Epithelial cell of esophagus (primary cell): ENCODE results near the gene RAB3B.

Experiments used
- DNase-seq: peaks from one replicate; pipeline ENCODE4 v3.0.0; 2010; ENCODE audit warnings: low read depth
- H3K4me3 ChIP-seq: 2 replicates; pipeline ENCODE4 v1.5.1; 2011; ENCODE audit warnings: mild to moderate bottlenecking, low read length, control low read depth
- TF ChIP-seq, protein P1 (sequence below): IDR thresholded peaks from 2 replicates; pipeline ENCODE4 v1.5.1; 2011; ENCODE audit warnings: low read depth, mild to moderate bottlenecking, low read length, control low read depth, inconsistent platforms; ENCODE audit not compliant: insufficient read depth; ENCODE audit errors: missing control alignments

The RAB3B gene

GRCh38 chr1:51928896-51929295, 61.6 kb downstream of the RAB3B start:
- H3K4me3 ChIP-seq: no peak overlapping the region
- TF ChIP-seq, protein P1, sequence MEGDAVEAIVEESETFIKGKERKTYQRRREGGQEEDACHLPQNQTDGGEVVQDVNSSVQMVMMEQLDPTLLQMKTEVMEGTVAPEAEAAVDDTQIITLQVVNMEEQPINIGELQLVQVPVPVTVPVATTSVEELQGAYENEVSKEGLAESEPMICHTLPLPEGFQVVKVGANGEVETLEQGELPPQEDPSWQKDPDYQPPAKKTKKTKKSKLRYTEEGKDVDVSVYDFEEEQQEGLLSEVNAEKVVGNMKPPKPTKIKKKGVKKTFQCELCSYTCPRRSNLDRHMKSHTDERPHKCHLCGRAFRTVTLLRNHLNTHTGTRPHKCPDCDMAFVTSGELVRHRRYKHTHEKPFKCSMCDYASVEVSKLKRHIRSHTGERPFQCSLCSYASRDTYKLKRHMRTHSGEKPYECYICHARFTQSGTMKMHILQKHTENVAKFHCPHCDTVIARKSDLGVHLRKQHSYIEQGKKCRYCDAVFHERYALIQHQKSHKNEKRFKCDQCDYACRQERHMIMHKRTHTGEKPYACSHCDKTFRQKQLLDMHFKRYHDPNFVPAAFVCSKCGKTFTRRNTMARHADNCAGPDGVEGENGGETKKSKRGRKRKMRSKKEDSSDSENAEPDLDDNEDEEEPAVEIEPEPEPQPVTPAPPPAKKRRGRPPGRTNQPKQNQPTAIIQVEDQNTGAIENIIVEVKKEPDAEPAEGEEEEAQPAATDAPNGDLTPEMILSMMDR: no peak
- DNase-seq: peak; percentile 16

DNA sequence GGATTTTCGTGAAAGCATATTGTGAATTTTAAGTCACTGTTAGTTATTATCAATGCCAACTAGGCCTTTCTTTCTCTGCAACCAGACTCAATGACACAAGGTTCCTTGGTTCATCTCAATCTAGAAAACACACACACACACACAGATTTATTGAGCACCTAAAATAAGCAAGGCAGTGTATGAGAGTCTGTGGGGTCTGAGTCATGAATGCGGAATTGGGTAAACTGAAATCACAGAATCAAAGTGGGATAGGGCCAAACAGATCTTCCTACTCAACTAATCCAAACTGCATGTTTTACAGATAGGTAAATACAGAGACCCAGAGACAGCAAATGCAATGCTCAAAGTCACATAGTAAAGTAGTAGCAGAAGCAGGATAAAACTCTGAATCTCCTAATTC, 63.5 kb downstream of the RAB3B start:
- TF ChIP-seq, protein P1: no peak
- no peak overlapping the region for H3K4me3 ChIP-seq
- no peak for DNase-seq

DNA sequence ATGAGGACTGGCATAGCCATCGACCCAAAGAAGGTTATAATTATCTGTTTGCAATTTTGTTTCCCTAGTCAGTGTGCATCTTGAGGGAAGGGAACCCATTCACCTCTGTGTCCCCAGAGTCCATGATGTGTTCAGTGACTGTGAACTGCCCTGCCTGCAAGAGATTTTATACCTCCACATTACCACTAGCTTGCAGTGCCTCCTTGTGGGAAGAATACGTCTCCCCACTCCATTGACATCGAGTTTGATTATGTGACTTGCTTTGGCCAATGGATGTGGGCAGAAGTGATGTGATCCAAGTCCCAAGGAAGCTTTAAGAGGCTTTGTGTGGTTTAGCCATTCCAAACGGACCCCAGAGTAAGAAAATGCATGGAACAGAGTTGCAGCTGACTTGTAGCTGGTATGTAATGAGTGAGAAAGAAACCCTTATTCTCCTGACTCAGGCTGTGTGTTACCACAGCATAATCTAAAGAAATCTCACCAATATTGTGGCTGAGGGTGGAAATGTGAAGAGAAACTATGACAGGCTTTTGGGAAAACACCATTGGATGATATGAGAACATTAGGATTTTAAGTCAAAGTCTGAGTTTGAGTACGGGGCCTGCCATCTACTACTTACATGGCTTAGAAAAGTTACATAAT, 64.2 kb downstream of the RAB3B start:
- H3K4me3 ChIP-seq: no peak overlapping the region
- DNase-seq: peak; percentile 58
- TF ChIP-seq, protein P1: peak; percentile 13

DNA sequence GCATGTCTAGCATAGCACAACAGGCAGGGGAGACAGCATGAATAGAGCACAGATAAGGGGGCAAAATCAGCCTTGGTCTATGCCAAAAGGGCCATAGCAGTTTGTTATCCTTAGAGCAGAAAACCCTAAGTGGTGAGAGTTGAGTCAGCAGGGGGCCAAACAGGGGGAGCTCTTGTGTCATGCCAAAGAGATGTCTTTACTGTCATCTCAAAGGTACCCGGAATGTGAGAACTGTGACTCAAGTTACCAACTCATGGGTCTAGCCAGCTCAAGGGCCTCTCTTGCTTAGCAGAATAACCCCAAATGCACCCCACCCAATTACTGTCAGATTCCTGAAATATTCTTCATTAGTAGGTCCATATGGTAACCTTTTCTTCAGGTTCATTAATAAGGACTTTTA, 66.0 kb downstream of the RAB3B start:
- no peak overlapping the region for H3K4me3 ChIP-seq
- DNase-seq: peak; percentile 44
- TF ChIP-seq, protein P1: no peak

DNA sequence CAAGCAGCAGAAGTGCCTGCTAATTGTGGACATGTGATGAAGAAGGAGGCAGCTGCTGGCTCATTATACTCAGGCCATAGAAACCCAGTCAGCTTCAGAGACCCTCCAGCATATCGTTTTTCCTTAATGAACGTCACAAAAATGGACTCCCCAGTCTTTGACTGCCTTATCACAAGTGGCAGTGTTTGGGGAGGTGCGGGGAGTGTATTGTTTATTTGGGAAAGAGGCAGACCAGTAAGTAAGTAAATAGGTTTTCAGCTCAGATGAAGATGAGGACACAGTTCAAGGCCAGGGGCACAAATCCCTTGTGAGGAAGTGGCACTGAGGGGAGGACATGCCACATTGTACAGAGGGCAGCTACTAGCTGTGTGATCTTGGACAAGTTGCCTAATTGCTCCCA, 68.5 kb downstream of the RAB3B start:
- H3K4me3 ChIP-seq: no peak overlapping the region
- TF ChIP-seq, protein P1: no peak
- DNase-seq: no peak

GRCh38 chr1:51920130-51920529, 70.4 kb downstream of the RAB3B start:
- TF ChIP-seq, protein P1: no peak
- peak; percentile 27 for DNase-seq

DNA sequence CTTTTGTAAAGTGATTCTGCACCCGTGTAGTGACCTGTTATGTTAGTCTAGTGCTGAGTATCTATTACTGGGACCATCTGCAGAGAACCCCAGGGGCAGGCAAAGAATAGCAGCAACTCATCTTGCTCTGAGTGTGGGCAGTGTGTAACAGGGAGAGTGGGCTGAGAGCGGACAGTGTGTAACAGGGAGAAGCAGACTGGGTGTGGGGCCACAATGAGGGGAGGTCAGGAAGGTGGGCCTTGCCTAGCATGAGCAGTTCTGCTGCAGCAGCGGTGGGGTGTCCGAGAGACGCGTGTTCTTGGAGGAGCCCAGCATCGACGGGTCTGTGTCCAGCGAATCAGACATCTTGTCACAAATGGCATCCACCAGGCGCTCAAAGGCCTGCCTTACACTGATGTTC, 70.8 kb downstream of the RAB3B start:
- TF ChIP-seq, protein P1: no peak
- DNase-seq: no peak
- H3K4me3 ChIP-seq: no peak overlapping the region

More at GRCh38 chr1:51920130-51920529, 70.4 kb downstream of the RAB3B start:
- H3K4me3 ChIP-seq: no peak overlapping the region
